Measurements from ENCODE around the gene ENTREP3. TPM values are rescaled to one million over a fixed set of nuclear protein-coding genes. Genes with fewer than 3 reads are reported as not detected.

ENTREP3 gene
- total RNA-seq, 1 donor from 2014 or later, result 51.1 TPM

DNA sequence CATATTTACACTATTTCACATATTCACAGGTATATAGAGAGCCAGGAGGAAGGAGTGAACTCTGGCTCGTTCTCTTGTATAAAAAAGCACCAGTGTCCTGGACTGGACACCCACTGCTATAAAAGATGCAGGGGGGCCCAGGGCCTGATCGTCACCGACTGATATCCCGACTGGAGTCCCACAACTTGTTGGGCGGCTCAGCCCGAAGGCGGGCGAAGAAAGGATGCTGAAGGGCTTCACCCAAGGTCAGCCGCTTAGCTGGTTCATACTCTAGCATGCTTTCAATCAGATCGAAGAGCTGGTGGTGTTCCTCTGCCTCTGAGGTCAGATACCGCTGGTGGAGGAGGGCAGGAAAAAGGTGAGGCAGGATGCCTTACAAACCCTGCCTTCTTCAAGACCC is 7.8 kb upstream of the ENTREP3 start:
- DNase-seq (ENCODE audit: low read depth), result no peak
- Mint-ChIP-seq H3K4me3 (ENCODE audit: unreplicated experiment) (peak overlapping the region; percentile 66), H3K9me3 (ENCODE audit: unreplicated experiment) (no peaks in the 10 kb centered on the region), H3K27ac (ENCODE audit: unreplicated experiment) (peak overlapping the region; percentile 95), H3K36me3 (ENCODE audit: low read depth, unreplicated experiment) (peaks cover 24% of the 10 kb centered on the region), H3K27me3 (ENCODE audit: low read depth, unreplicated experiment) (no peaks in the 10 kb centered on the region), H3K4me1 (ENCODE audit: low read depth, unreplicated experiment) (peaks cover 16% of the 10 kb centered on the region)
- Histone ChIP-seq H3K4me1 (ENCODE audit: insufficient read depth, low read length) (peaks cover 17% of the 10 kb centered on the region), H3K27me3 (ENCODE audit: insufficient read depth, low read length) (no peaks in the 10 kb centered on the region), H3K4me3 (ENCODE audit: insufficient read depth, low read depth, low read length) (no peak overlapping the region), H3K4me2 (ENCODE audit: low read length) (no peak overlapping the region), H3K36me3 (ENCODE audit: insufficient read depth, low read length) (peaks cover 50% of the 10 kb centered on the region), H3K79me2 (ENCODE audit: insufficient read depth, low read length) (peaks cover 25% of the 10 kb centered on the region), H2AFZ (ENCODE audit: low read depth, low read length) (no peak overlapping the region), H4K20me1 (ENCODE audit: insufficient read depth, low read length) (peaks cover 14% of the 10 kb centered on the region), H3K27ac (ENCODE audit: low read depth, low read length) (no peak overlapping the region), H3K9me3 (ENCODE audit: insufficient read depth, low read depth, low read length) (no peaks in the 10 kb centered on the region), H3K9ac (ENCODE audit: low read length) (peak overlapping the region; percentile 90)
- no peak for TF ChIP-seq EZH2 (IDR thresholded peaks at IDR 0.05; ENCODE audit: insufficient read depth, low read length)
- TF ChIP-seq, protein P1, sequence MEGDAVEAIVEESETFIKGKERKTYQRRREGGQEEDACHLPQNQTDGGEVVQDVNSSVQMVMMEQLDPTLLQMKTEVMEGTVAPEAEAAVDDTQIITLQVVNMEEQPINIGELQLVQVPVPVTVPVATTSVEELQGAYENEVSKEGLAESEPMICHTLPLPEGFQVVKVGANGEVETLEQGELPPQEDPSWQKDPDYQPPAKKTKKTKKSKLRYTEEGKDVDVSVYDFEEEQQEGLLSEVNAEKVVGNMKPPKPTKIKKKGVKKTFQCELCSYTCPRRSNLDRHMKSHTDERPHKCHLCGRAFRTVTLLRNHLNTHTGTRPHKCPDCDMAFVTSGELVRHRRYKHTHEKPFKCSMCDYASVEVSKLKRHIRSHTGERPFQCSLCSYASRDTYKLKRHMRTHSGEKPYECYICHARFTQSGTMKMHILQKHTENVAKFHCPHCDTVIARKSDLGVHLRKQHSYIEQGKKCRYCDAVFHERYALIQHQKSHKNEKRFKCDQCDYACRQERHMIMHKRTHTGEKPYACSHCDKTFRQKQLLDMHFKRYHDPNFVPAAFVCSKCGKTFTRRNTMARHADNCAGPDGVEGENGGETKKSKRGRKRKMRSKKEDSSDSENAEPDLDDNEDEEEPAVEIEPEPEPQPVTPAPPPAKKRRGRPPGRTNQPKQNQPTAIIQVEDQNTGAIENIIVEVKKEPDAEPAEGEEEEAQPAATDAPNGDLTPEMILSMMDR (IDR thresholded peaks at IDR 0.05; ENCODE audit: insufficient read depth, low read depth, low read length), result no peak
- FAIRE-seq, result no peak

GRCh38 chr1:155261852-155262673 is 6.8 kb upstream of the ENTREP3 start, which contains the start of gene SCAMP3:
Gene SCAMP3, minus strand, starts transcription at chr1:155262360. Its CDS starts 209 bp downstream, at chr1:155262151.
- H3K9me3 Mint-ChIP-seq (ENCODE audit: unreplicated experiment), result no peaks in the 10 kb centered on the region
- peak within 1 kb of the TSS; percentile 91 for H3K4me2 ChIP-seq (ENCODE audit: low read length)
- peaks cover 45% of the 10 kb centered on the region for H3K36me3 ChIP-seq (ENCODE audit: insufficient read depth, low read length)
- peaks cover 16% of the 10 kb centered on the region for H3K4me1 Mint-ChIP-seq (ENCODE audit: low read depth, unreplicated experiment)
- H4K20me1 ChIP-seq (ENCODE audit: insufficient read depth, low read length), result peaks cover 7% of the 10 kb centered on the region
- DNase-seq (ENCODE audit: low read depth), result peak; percentile 99
- H3K27ac Mint-ChIP-seq (ENCODE audit: unreplicated experiment), result peak within 1 kb of the TSS; percentile 95
- peak within 1 kb of the TSS; percentile 72 for H2AFZ ChIP-seq (ENCODE audit: low read depth, low read length)
- no peaks in the 10 kb centered on the region for H3K27me3 ChIP-seq (ENCODE audit: insufficient read depth, low read length)
- H3K79me2 ChIP-seq (ENCODE audit: insufficient read depth, low read length), result peaks cover 23% of the 10 kb centered on the region
- H3K4me1 ChIP-seq (ENCODE audit: insufficient read depth, low read length), result peaks cover 17% of the 10 kb centered on the region
- TF ChIP-seq, protein P1 (IDR thresholded peaks at IDR 0.05; ENCODE audit: insufficient read depth, low read depth, low read length), result no peak
- TF ChIP-seq EZH2 (IDR thresholded peaks at IDR 0.05; ENCODE audit: insufficient read depth, low read length), result no peak
- H3K4me3 Mint-ChIP-seq (ENCODE audit: unreplicated experiment), result peak within 1 kb of the TSS; percentile 90
- peak within 1 kb of the TSS; percentile 89 for H3K4me3 ChIP-seq (ENCODE audit: insufficient read depth, low read depth, low read length)
- H3K36me3 Mint-ChIP-seq (ENCODE audit: low read depth, unreplicated experiment), result peaks cover 19% of the 10 kb centered on the region
- no peaks in the 10 kb centered on the region for H3K27me3 Mint-ChIP-seq (ENCODE audit: low read depth, unreplicated experiment)
- H3K27ac ChIP-seq (ENCODE audit: low read depth, low read length), result peak within 1 kb of the TSS; percentile 63
- FAIRE-seq, result peak; percentile 23
- no peaks in the 10 kb centered on the region for H3K9me3 ChIP-seq (ENCODE audit: insufficient read depth, low read depth, low read length)
- H3K9ac ChIP-seq (ENCODE audit: low read length), result peak within 1 kb of the TSS; percentile 90

DNA sequence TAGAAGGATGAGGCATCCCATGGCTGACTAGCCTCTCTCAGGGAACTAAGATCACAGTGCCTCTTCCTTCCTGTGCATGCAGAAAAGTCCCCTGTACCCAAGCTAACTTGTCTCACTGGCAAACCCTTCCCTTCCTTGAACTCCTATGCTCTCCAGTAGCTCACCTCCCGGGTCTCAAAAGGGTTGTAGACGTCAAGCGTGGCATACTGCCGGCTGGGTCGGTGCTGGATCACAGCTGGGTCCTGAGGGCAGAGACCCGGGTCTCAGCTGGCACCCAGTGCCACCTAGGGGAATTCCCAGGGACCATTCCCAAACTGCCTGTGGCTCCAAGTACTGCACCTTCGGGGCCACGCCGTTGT is 6.2 kb upstream of the ENTREP3 start:
- H3K4me1 Mint-ChIP-seq (ENCODE audit: low read depth, unreplicated experiment), result peaks cover 16% of the 10 kb centered on the region
- peak overlapping the region; percentile 90 for H3K4me3 Mint-ChIP-seq (ENCODE audit: unreplicated experiment)
- Histone ChIP-seq H3K4me2 (ENCODE audit: low read length) (peak overlapping the region; percentile 91), H2AFZ (ENCODE audit: low read depth, low read length) (peak overlapping the region; percentile 72), H3K4me1 (ENCODE audit: insufficient read depth, low read length) (peaks cover 17% of the 10 kb centered on the region), H3K4me3 (ENCODE audit: insufficient read depth, low read depth, low read length) (peak overlapping the region; percentile 89), H3K27me3 (ENCODE audit: insufficient read depth, low read length) (no peaks in the 10 kb centered on the region), H3K27ac (ENCODE audit: low read depth, low read length) (peak overlapping the region; percentile 63), H3K79me2 (ENCODE audit: insufficient read depth, low read length) (peaks cover 23% of the 10 kb centered on the region), H4K20me1 (ENCODE audit: insufficient read depth, low read length) (peaks cover 4% of the 10 kb centered on the region), H3K9ac (ENCODE audit: low read length) (peak overlapping the region; percentile 90), H3K9me3 (ENCODE audit: insufficient read depth, low read depth, low read length) (no peaks in the 10 kb centered on the region), H3K36me3 (ENCODE audit: insufficient read depth, low read length) (peaks cover 42% of the 10 kb centered on the region)
- H3K9me3 Mint-ChIP-seq (ENCODE audit: unreplicated experiment), result no peaks in the 10 kb centered on the region
- TF ChIP-seq EZH2 (IDR thresholded peaks at IDR 0.05; ENCODE audit: insufficient read depth, low read length), result no peak
- TF ChIP-seq, protein P1 (IDR thresholded peaks at IDR 0.05; ENCODE audit: insufficient read depth, low read depth, low read length), result no peak
- H3K27ac Mint-ChIP-seq (ENCODE audit: unreplicated experiment), result peak overlapping the region; percentile 95
- H3K27me3 Mint-ChIP-seq (ENCODE audit: low read depth, unreplicated experiment), result no peaks in the 10 kb centered on the region
- FAIRE-seq (no peak), DNase-seq (ENCODE audit: low read depth) (no peak)
- peaks cover 18% of the 10 kb centered on the region for H3K36me3 Mint-ChIP-seq (ENCODE audit: low read depth, unreplicated experiment)

Measured in astrocyte (in vitro differentiated cells and primary cell).